WTC11 (cell line): ENCODE measurements around the gene KRTAP9-2.

Experiments used
- ARID4B ChIP-seq: sonication (generic); formaldehyde crosslinking; IDR thresholded peaks from 2 replicates; pipeline ENCODE4 v1.8.0; 2023; ENCODE audit warnings: missing genetic modification reagents, mild to moderate bottlenecking, borderline replicate concordance
- CREB1 ChIP-seq: sonication (generic); formaldehyde crosslinking; IDR thresholded peaks from 2 replicates; pipeline ENCODE4 v1.8.0; 2023; ENCODE audit warnings: mild to moderate bottlenecking, missing genetic modification reagents
- KAT7 ChIP-seq: sonication (generic); formaldehyde crosslinking; IDR thresholded peaks from 2 replicates; pipeline ENCODE4 v1.8.1; 2023; ENCODE audit warnings: missing genetic modification reagents, mild to moderate bottlenecking, borderline replicate concordance
- NFATC4 ChIP-seq: fragments of 250-450 bp; sonication (Bioruptor Pico); IDR thresholded peaks from 2 replicates; pipeline ENCODE4 v1.9.0; 2021; ENCODE audit warnings: mild to moderate bottlenecking
- SMAD4 ChIP-seq: sonication (generic); formaldehyde crosslinking; IDR thresholded peaks from 2 replicates; pipeline ENCODE4 v1.8.0; 2022; ENCODE audit warnings: mild to moderate bottlenecking, missing genetic modification reagents
- TEAD1 ChIP-seq: sonication (generic); formaldehyde crosslinking; IDR thresholded peaks from 2 replicates; pipeline ENCODE4 v1.8.0; 2022; ENCODE audit warnings: mild to moderate bottlenecking, missing genetic modification reagents
- TEAD4 ChIP-seq: sonication (generic); formaldehyde crosslinking; IDR thresholded peaks from 2 replicates; pipeline ENCODE4 v1.8.0; 2022; ENCODE audit warnings: mild to moderate bottlenecking, missing genetic modification reagents
- TP53 ChIP-seq: sonication (generic); formaldehyde crosslinking; IDR thresholded peaks from 2 replicates; pipeline ENCODE4 v1.8.1; 2023; ENCODE audit warnings: mild to moderate bottlenecking, missing genetic modification reagents
- ZNF121 ChIP-seq: sonication (generic); formaldehyde crosslinking; IDR thresholded peaks from 2 replicates; pipeline ENCODE4 v1.8.0; 2023; ENCODE audit warnings: missing genetic modification reagents
- TF ChIP-seq, protein P1 (sequence below): fragments of 200-600 bp; IDR thresholded peaks from 2 replicates; pipeline ENCODE4 v1.8.0; 2022; ENCODE audit warnings: antibody characterized with exemption
- TF ChIP-seq, protein P2 (sequence below): sonication (generic); formaldehyde crosslinking; IDR thresholded peaks from 2 replicates; pipeline ENCODE4 v1.8.1; 2023; ENCODE audit warnings: mild to moderate bottlenecking, missing genetic modification reagents

DNA sequence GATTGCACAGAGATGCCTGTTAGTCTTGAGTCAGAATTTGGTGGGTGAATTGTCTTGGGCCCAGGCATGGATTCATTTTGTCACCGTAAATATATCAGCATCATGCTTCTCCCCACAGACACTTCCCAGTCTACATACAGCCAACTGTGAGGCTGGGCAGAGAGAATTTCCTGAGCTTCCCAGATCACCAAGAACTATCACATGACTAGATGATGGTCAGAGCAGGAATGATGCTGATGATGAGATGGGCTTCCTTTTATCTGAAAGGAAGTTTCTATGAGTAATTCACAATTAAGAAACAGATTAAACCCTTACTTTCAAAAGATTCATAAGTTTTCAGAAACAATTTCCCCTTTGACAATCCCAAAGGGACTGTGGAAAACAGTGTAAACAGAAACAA, 28.4 kb downstream of the KRTAP9-2 start:
- TF ChIP-seq SMAD4 (CRISPR knock-in tag) (no peak), TEAD4 (CRISPR knock-in tag) (no peak), TEAD1 (CRISPR knock-in tag) (no peak), ARID4B (CRISPR knock-in tag) (no peak), TP53 (CRISPR knock-in tag) (no peak), NFATC4 (CRISPR knock-in tag) (no peak), KAT7 (CRISPR knock-in tag) (no peak), ZNF121 (CRISPR knock-in tag) (no peak), CREB1 (no peak)
- TF ChIP-seq, protein P1, sequence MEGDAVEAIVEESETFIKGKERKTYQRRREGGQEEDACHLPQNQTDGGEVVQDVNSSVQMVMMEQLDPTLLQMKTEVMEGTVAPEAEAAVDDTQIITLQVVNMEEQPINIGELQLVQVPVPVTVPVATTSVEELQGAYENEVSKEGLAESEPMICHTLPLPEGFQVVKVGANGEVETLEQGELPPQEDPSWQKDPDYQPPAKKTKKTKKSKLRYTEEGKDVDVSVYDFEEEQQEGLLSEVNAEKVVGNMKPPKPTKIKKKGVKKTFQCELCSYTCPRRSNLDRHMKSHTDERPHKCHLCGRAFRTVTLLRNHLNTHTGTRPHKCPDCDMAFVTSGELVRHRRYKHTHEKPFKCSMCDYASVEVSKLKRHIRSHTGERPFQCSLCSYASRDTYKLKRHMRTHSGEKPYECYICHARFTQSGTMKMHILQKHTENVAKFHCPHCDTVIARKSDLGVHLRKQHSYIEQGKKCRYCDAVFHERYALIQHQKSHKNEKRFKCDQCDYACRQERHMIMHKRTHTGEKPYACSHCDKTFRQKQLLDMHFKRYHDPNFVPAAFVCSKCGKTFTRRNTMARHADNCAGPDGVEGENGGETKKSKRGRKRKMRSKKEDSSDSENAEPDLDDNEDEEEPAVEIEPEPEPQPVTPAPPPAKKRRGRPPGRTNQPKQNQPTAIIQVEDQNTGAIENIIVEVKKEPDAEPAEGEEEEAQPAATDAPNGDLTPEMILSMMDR: no peak
- TF ChIP-seq, protein P2, sequence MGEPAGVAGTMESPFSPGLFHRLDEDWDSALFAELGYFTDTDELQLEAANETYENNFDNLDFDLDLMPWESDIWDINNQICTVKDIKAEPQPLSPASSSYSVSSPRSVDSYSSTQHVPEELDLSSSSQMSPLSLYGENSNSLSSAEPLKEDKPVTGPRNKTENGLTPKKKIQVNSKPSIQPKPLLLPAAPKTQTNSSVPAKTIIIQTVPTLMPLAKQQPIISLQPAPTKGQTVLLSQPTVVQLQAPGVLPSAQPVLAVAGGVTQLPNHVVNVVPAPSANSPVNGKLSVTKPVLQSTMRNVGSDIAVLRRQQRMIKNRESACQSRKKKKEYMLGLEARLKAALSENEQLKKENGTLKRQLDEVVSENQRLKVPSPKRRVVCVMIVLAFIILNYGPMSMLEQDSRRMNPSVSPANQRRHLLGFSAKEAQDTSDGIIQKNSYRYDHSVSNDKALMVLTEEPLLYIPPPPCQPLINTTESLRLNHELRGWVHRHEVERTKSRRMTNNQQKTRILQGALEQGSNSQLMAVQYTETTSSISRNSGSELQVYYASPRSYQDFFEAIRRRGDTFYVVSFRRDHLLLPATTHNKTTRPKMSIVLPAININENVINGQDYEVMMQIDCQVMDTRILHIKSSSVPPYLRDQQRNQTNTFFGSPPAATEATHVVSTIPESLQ (CRISPR knock-in tag): no peak
